Lower leg skin (tissue), 4 donors: ENCODE data around the gene FOXP2. TPM values are rescaled to one million over a fixed set of nuclear protein-coding genes. Genes with fewer than 3 reads are reported as not detected.
"Not testable (repeated sequence)": the region's sequence is repeated elsewhere in the genome, so short reads cannot be mapped to it uniquely, and the experiment has no call there.

Experiments
- DNase-seq, 2 donors: peaks; one replicate each; pipeline ENCODE4 v3.0.0-alpha.2; 2019; ENCODE audit warnings: low spot score in 2 of 2
- H3K4me3 ChIP-seq: fragments of 200-600 bp; sonication (generic); 2 replicates; pipeline ENCODE4 v1.5.1; 2017; ENCODE audit warnings: mild to moderate bottlenecking, low read depth; ENCODE audit not compliant: poor library complexity, severe bottlenecking
- POLR2A ChIP-seq, 2 donors: fragments of 450-650 bp; IDR thresholded peaks; one replicate each; pipeline ENCODE4 v1.6.1; 2016 to 2017; ENCODE audit warnings: antibody characterized with exemption in 2 of 2, mild to moderate bottlenecking in 1 of 2, moderate library complexity in 1 of 2
- WGBS, 2 donors: methylation state at CpG; one replicate each; pipeline ENCODE4 v1.1.5; 2018; 5-methylcytosine and 5-hydroxymethylcytosine counted together
- intact Hi-C: fragments of 100-400 bp; cut with DNase I; formaldehyde crosslinking; loops from one replicate; pipeline ENCODE4 v1.15.0; 2023; ENCODE audit warnings: low total_unique reads
- total RNA-seq, 4 donors: library from RNA; depleted of rRNA; stranded (reverse); fragments of >200 nt; gene quantifications; one replicate each; pipeline ENCODE4 v1.1.0, GENCODE V29; 2016
- TF ChIP-seq, protein P1 (sequence below), 3 donors: fragments of 450-650 bp; IDR thresholded peaks; one replicate each; pipeline ENCODE4 v1.5.1; 2016; ENCODE audit warnings: antibody characterized with exemption in 3 of 3, mild to moderate bottlenecking in 3 of 3, moderate library complexity in 2 of 3

Gene FOXP2
- total RNA-seq, 4 donors from 2014 or later = 11.9 to 23.6 (median 18.8) TPM

DNA sequence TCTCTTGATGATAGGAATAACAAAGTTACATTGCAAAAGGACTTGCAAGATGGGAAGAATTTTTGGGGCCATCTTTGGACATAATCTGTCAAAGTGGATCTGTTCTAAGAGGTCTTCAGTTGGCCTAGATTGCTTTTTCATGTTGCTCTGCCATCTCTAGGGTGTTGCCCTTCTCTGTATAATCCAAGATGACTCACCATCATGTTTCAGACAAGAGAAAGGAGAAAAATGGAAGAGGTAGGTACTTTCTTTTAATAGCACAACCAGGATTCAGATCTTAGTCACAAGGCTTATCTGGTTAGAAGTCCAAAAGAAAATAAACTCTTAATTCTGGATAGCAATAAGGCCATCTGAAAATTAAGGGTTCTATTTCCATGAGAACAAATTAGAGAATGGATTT lies 38.7 kb upstream of the FOXP2 start:
- intact Hi-C loops = no loop called here
- H3K4me3 ChIP-seq = no peak overlapping the region
- no peak for DNase-seq
- TF ChIP-seq, protein P1, sequence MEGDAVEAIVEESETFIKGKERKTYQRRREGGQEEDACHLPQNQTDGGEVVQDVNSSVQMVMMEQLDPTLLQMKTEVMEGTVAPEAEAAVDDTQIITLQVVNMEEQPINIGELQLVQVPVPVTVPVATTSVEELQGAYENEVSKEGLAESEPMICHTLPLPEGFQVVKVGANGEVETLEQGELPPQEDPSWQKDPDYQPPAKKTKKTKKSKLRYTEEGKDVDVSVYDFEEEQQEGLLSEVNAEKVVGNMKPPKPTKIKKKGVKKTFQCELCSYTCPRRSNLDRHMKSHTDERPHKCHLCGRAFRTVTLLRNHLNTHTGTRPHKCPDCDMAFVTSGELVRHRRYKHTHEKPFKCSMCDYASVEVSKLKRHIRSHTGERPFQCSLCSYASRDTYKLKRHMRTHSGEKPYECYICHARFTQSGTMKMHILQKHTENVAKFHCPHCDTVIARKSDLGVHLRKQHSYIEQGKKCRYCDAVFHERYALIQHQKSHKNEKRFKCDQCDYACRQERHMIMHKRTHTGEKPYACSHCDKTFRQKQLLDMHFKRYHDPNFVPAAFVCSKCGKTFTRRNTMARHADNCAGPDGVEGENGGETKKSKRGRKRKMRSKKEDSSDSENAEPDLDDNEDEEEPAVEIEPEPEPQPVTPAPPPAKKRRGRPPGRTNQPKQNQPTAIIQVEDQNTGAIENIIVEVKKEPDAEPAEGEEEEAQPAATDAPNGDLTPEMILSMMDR (IDR thresholded peaks at IDR 0.05) = no peak
- no peak for TF ChIP-seq POLR2A (IDR thresholded peaks at IDR 0.05)

DNA sequence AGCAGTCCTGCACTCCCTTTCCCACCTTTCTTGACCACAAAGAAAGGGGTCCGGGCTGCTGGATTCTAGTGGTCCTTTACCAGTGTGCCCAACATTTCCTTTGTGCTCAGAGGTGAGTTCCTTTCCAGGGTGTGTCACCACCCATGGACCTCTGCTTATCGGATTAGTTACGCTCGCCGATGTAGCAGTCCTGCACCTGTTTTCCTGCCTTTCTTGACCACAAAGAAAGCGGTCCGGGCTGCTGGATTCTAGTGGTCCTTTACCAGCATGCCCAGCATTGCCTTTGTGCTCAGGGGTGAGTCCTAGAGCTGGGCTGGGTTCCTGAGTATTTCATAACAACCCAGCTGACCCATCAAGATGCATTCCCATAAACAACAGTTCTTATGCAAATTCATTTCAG lies 30.7 kb upstream of the FOXP2 start:
- WGBS, 2 donors = 92 to 96% methylated on average over 7 of the region's 7 CpGs
- H3K4me3 ChIP-seq, DNase-seq, intact Hi-C loops: not testable (repeated sequence)

DNA sequence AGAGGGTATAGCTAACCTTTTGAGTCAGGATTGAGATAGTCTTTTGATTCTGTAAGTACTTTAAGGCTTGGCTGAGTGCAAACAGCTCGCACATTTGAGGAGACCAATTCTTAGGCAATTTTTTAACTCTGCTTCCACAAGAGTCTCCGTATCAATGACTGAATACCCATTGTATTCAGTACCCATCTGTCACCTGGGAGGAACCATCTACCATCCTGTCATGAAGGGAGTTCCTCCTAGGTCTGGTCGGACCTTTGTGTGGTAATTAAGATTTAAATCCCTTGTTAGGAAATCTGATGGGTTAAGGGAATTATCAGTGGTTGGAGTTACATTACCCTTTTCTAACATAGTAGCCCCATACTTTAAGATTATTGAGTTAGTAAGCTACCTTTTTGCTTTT lies 30.3 kb upstream of the FOXP2 start:
- H3K4me3 ChIP-seq, intact Hi-C loops, DNase-seq: not testable (repeated sequence)
- WGBS, 2 donors = 86 to 88% methylated on average over 3 of the region's 3 CpGs

DNA sequence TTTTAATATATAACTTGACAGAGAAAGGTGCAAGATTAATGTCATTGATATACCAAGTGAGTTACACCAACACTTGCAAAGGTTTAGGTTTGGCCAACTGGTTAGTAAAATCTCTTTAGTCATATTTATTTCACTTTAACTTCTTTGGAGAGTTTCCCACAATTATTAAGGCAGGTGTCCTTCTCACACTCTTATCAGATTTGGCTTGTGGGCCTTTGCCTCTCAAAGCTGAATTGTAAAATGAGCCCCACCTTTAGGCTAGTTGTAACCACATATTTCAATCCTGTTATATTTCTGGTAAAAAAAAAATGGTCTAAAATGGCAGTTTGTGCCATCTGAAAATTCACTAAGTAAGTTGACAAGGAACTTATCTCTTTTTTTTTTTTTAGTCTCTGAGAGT lies 26.6 kb upstream of the FOXP2 start:
- no peak overlapping the region for H3K4me3 ChIP-seq
- DNase-seq = no peak
- intact Hi-C loops = no loop called here
- no peak for TF ChIP-seq POLR2A (IDR thresholded peaks at IDR 0.05)
- TF ChIP-seq, protein P1 (IDR thresholded peaks at IDR 0.05) = no peak

DNA sequence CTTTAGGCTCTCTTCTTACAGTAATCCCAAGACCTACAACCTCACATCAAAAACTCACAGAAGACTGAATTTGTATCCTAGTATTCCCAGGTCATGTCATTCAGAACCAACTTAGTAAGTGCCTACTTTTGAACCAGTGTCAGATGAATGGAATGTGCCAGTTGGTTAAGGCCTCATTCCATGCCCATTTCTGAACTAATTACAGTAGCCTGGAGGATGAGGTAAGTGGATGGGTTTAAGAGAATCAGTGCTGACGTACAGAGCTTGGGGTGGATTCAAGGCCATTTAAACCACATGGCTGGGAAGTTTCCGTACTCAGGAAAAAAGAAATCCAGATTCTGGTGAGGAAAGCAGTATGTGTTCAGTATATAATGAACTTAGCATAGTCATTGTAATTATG lies 21.9 kb upstream of the FOXP2 start:
- no peak for DNase-seq
- WGBS, 2 donors = 87 to 92% methylated on average over 2 of the region's 2 CpGs
- no peak for TF ChIP-seq POLR2A (IDR thresholded peaks at IDR 0.05)
- TF ChIP-seq, protein P1 (IDR thresholded peaks at IDR 0.05) = no peak
- intact Hi-C loops = no loop called here
- no peak overlapping the region for H3K4me3 ChIP-seq

DNA sequence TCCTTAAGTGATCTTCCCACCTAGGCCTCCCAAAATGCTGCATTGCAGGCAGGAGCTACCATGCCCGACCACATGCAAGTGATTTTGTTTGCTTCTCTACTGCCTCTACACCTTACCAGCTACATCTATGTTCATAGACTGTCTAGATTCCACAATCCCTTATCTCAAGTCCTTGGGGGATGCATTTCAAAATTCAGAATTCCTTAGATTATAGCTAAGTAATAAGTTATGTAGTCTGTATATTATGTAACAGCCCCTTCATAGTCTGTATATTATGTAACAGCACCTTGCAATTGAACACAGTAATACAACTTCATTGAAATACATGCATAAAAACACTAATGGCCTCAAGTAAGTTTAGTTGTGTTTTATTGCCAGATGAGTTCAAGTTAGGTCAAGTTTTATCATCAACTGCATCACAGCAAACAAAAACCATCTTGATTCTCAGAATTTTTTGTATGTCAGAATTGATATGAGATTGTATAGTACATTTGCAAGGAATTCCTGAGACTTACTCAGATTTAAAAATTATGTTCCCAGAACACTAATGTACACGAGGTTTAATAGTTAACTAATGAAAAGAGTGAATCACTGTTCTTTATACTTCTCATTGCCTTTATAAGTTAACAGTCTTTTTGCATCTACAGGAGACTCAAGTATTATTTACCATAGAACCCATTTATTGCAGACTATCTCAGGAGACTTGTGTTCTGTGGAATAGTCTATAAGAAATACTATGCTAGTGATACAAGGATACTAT lies 11.6 kb upstream of the FOXP2 start:
- intact Hi-C loops = loop anchor here (10.0 kb wide), 1 partner anchor 318 kb away; no protein-coding TSS in a partner anchor
- DNase-seq = no peak
- 59 to 71% methylated on average over 2 of the region's 2 CpGs for WGBS, 2 donors
- TF ChIP-seq POLR2A (IDR thresholded peaks at IDR 0.05) = no peak
- TF ChIP-seq, protein P1 (IDR thresholded peaks at IDR 0.05) = no peak
- H3K4me3 ChIP-seq = no peak overlapping the region

DNA sequence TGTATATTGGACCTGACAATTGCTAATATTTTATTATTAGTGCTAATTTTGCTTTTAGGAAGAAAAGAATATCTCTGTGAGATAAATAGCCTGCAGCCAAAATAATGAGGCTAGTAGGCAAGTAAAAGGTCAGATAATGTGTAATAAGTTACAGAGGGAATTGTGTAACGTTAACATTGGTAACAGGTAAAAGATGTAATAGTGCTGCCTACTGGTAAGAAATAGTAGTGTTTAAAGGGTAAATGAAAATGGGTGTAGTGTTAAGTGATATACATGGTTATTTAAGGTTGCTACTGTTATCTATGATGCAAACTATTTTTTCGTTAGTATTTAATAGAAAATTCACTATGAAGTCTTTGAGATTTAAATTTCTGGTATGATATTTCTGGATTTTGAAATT lies 9.2 kb upstream of the FOXP2 start:
- intact Hi-C loops = loop anchor here (10.0 kb wide), 1 partner anchor 321 kb away; no protein-coding TSS in a partner anchor
- no peak for TF ChIP-seq POLR2A (IDR thresholded peaks at IDR 0.05)
- TF ChIP-seq, protein P1 (IDR thresholded peaks at IDR 0.05) = no peak
- DNase-seq = no peak
- 26 to 37% methylated on average over 2 of the region's 2 CpGs for WGBS, 2 donors
- no peak overlapping the region for H3K4me3 ChIP-seq
